ENCODE data around the gene MRPS5. TPM values are rescaled to one million over a fixed set of nuclear protein-coding genes. Genes with fewer than 3 reads are reported as not detected.

The MRPS5 gene
- total and polyA plus RNA-seq, 2 experiments from 2014 or later: 73.5 to 116 TPM

DNA sequence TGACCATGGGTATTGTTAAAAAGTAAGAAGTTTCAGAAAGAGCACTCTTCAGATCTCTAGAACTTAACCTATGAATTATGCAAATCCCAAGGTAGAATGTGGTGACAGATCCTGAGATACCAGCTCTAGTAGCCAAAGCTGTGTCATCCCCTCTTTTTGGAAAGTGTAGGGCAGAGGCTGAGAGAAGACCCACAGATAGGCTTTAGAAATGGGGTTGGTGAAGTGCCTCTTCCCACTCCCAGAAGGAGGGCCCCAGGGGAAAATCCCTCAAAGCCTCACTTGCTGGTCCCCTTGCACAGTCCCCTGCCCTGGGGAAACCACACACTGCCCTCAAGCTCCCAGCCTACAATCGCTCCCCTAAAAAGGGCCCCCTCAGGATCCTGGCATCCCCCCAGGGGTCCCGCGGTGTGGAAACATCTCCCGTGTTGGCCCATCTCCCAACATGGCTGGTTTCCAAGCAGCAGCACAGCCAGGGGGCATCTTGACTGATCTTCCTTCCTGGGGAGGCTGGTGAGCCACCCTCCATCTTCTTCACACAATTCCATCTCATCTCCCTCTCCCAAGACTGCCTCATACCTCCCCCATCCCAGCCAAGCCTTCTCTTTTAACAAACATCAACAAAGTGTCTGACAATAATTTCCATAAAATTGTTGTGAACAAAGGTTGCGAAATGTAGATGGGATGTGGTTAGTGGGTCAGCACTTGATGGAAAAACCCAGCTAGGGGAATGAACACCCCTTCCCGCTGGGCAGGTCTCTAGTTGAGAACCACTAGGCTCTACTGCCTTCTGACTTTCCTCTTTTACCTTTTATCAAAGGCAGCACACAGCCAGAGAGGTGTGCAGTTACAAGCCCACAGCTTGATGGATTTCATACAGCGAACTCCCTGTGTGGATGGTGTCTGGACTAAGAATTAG is 71.0 kb downstream of the MRPS5 start:
- Histone ChIP-seq H3K9me3 (ENCODE audit: low read depth) (no peaks in the 10 kb centered on the region), H3K27me3 (peaks cover 17% of the 10 kb centered on the region), H3K4me3 (no peak overlapping the region), H3K4me1 (ENCODE audit: low read depth) (no peaks in the 10 kb centered on the region), H3K27ac (no peak overlapping the region), H3K36me3 (no peaks in the 10 kb centered on the region)
- TF ChIP-seq CTCF (IDR thresholded peaks at IDR 0.05; ENCODE audit: low read depth, low read length): no peak
- peak in 1 of 2 donors; percentile 11 for DNase-seq (ENCODE audit: low read depth in 1 of 2, low spot score in 1 of 2)

GRCh38 chr2:95049961-95050360 is 71.6 kb downstream of the MRPS5 start:
- H3K9me3 ChIP-seq (ENCODE audit: low read depth): no peaks in the 10 kb centered on the region
- peaks cover 17% of the 10 kb centered on the region for H3K27me3 ChIP-seq
- no peak for TF ChIP-seq CTCF (IDR thresholded peaks at IDR 0.05; ENCODE audit: low read depth, low read length)
- H3K36me3 ChIP-seq: no peaks in the 10 kb centered on the region
- H3K27ac ChIP-seq: no peak overlapping the region
- H3K4me1 ChIP-seq (ENCODE audit: low read depth): no peaks in the 10 kb centered on the region
- DNase-seq (ENCODE audit: low read depth in 1 of 2, low spot score in 1 of 2): no peak
- no peak overlapping the region for H3K4me3 ChIP-seq

- DNase-seq (ENCODE audit: low read depth in 1 of 2, low spot score in 1 of 2): no peak
- no peaks in the 10 kb centered on the region for H3K9me3 ChIP-seq (ENCODE audit: low read depth)
- peaks cover 16% of the 10 kb centered on the region for H3K27me3 ChIP-seq
- H3K4me3 ChIP-seq: no peak overlapping the region
- H3K27ac ChIP-seq: no peak overlapping the region
- no peaks in the 10 kb centered on the region for H3K4me1 ChIP-seq (ENCODE audit: low read depth)
- no peak for TF ChIP-seq CTCF (IDR thresholded peaks at IDR 0.05; ENCODE audit: low read depth, low read length)
- H3K36me3 ChIP-seq: no peaks in the 10 kb centered on the region
Measured at GRCh38 chr2:95049683-95049955, 72.0 kb downstream of the MRPS5 start.

GRCh38 chr2:95048825-95049682 is 72.6 kb downstream of the MRPS5 start:
- no peak for DNase-seq (ENCODE audit: low read depth in 1 of 2, low spot score in 1 of 2)
- no peaks in the 10 kb centered on the region for H3K9me3 ChIP-seq (ENCODE audit: low read depth)
- TF ChIP-seq CTCF (IDR thresholded peaks at IDR 0.05; ENCODE audit: low read depth, low read length): no peak
- H3K4me1 ChIP-seq (ENCODE audit: low read depth): no peaks in the 10 kb centered on the region
- no peak overlapping the region for H3K4me3 ChIP-seq
- H3K27ac ChIP-seq: no peak overlapping the region
- H3K27me3 ChIP-seq: peaks cover 11% of the 10 kb centered on the region
- no peaks in the 10 kb centered on the region for H3K36me3 ChIP-seq

DNA sequence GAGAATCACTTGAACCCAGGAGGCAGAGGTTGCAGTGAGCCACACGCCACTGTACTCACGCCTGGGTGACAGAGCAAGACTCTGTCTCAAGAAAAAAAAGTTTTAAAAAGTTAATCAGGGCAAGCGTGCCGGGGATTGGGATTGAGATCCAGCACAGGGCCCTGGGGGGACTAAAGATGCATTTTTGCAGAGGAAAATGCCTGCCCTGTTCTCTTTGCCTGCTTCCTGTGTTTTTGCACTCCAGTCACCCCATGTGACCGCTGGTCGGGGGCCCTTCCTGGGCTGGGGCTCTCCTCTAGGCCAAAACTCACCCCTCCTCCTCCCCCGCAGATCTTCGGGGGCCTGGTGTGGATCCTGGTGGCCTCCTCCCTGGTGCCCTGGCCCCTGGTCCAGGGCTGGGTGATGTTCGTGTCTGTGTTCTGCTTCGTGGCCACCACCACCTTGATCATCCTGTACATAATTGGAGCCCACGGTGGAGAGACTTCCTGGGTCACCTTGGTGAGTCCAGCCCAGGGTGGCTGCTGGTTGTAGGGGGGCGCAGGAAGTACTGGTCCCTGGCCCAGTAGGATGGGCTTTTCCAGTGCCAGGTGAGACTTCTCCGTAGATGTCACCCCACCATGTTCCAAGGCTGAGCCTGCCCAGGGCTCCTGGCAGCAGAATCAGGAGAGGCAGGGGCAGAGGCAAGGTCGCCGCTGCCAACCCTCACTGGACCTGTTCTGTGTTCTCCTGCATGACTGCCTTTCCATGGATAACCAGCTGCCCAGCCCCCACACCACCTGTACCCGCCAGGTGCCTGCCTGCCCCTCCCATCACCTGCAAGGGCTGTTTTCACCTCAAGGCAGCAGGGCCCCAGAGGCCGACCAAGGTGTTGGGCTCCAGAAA is 73.7 kb downstream of the MRPS5 start:
- Histone ChIP-seq H3K27me3 (peaks cover 21% of the 10 kb centered on the region), H3K4me1 (ENCODE audit: low read depth) (no peaks in the 10 kb centered on the region), H3K36me3 (no peaks in the 10 kb centered on the region), H3K9me3 (ENCODE audit: low read depth) (no peaks in the 10 kb centered on the region), H3K27ac (no peak overlapping the region), H3K4me3 (no peak overlapping the region)
- DNase-seq (ENCODE audit: low read depth in 1 of 2, low spot score in 1 of 2): no peak
- no peak for TF ChIP-seq CTCF (IDR thresholded peaks at IDR 0.05; ENCODE audit: low read depth, low read length)

All from cardiac muscle cell (in vitro differentiated cells and primary cell).